GM12878 (cell line): ENCODE measurements around the gene HAPLN2. TPM values are rescaled to one million over a fixed set of nuclear protein-coding genes. Genes with fewer than 3 reads are reported as not detected.
"Not testable (repeated sequence)": the region's sequence is repeated elsewhere in the genome, so short reads cannot be mapped to it uniquely, and the experiment has no call there.

Experiments
- ATAC-seq: fragments of 200-7000 bp; cut with Tn5 transposase; 3 replicates; pipeline ENCODE4 v1.9.1; 2020; ENCODE audit warnings: mild to moderate bottlenecking, moderate library complexity
- BruUV-seq: library from RNA; stranded (reverse); fragments of 400-500 nt; replicated peaks from 2 replicates; lab custom pipeline; 2021; lab: Mats Ljungman, UMichigan
- CTCF ChIA-PET: fragments of 300-600 bp; sonication (Branson Sonifier 250); formaldehyde crosslinking; extraction: SDS; loops from one replicate; lab custom pipeline; 2021; ENCODE audit warnings: inconsistent platforms; lab: Yijun Ruan, JAX
- POLR2A ChIA-PET: fragments of 350-600 bp; formaldehyde crosslinking; extraction: SDS; loops from one replicate; lab custom pipeline; 2021; ENCODE audit warnings: inconsistent platforms; lab: Charles Lee
- RAD21 ChIA-PET: fragments of 300-600 bp; sonication (Branson Sonifier 250); formaldehyde crosslinking; loops from one replicate; lab custom pipeline; 2023; ENCODE audit warnings: antibody characterized with exemption; ENCODE audit not compliant: unreplicated experiment; lab: Charles Lee
- SMC1A ChIA-PET: fragments of 300-600 bp; sonication (Branson Sonifier 250); formaldehyde crosslinking; loops from one replicate; lab custom pipeline; 2023; ENCODE audit not compliant: unreplicated experiment, uncharacterized antibody; lab: Charles Lee
- DNase-seq: peaks from one replicate; pipeline ENCODE4 v3.0.0-alpha.2; 2011; ENCODE audit warnings: low read depth, low spot score
- FAIRE-seq: peaks from 3 replicates; lab custom pipeline; 2011; peaks lifted over from hg19 to GRCh38; lab: Jason Lieb, UNC
- H2AFZ ChIP-seq: 2 replicates; pipeline ENCODE4 v1.6.0; 2011; ENCODE audit warnings: low read depth, low read length, control low read depth; ENCODE audit not compliant: control insufficient read depth
- H3K27ac ChIP-seq: 2 replicates; pipeline ENCODE4 v1.5.1; 2011; ENCODE audit warnings: control low read depth; ENCODE audit not compliant: control insufficient read depth, insufficient read depth
- H3K27me3 ChIP-seq, 2 experiments: replicated peaks in 1 of 2; 2 replicates each; pipeline versions ENCODE4 v1.6.0 to v1.6.1; 2011; ENCODE audit warnings: low read length in 1 of 2; ENCODE audit not compliant: control insufficient read depth in 2 of 2, insufficient read depth in 2 of 2
- H3K36me3 ChIP-seq, 2 experiments: 2 replicates each; pipeline ENCODE4 v1.5.1; 2011; ENCODE audit warnings: low read length in 1 of 2; ENCODE audit not compliant: control insufficient read depth in 2 of 2, insufficient read depth in 2 of 2
- H3K4me1 ChIP-seq: 2 replicates; pipeline ENCODE4 v1.6.1; 2011; ENCODE audit warnings: mild to moderate bottlenecking, low read length, moderate library complexity, mixed read lengths; ENCODE audit not compliant: control insufficient read depth, insufficient read depth
- H3K4me2 ChIP-seq: 2 replicates; pipeline ENCODE4 v1.6.0; 2011; ENCODE audit warnings: control low read depth; ENCODE audit not compliant: control insufficient read depth, insufficient read depth
- H3K4me3 ChIP-seq: fragments of 200-600 bp; sonication (generic); 2 replicates; pipeline ENCODE4 v1.5.1; 2016
- H3K79me2 ChIP-seq: 2 replicates; pipeline ENCODE4 v1.6.0; 2011; ENCODE audit warnings: low read length; ENCODE audit not compliant: control insufficient read depth, insufficient read depth
- H3K9ac ChIP-seq: 2 replicates; pipeline ENCODE4 v1.8.0; 2011; ENCODE audit warnings: low read length, control low read depth, mixed read lengths; ENCODE audit not compliant: control insufficient read depth, insufficient read depth
- H3K9me3 ChIP-seq: replicated peaks from 3 replicates; pipeline ENCODE4 v1.5.1; 2011; ENCODE audit warnings: mild to moderate bottlenecking, low read length; ENCODE audit not compliant: control insufficient read depth, insufficient read depth
- H4K20me1 ChIP-seq: 2 replicates; pipeline ENCODE4 v1.6.0; 2011; ENCODE audit not compliant: control insufficient read depth, insufficient read depth
- EZH2 ChIP-seq: IDR thresholded peaks from 2 replicates; pipeline ENCODE4 v1.6.1; 2012; ENCODE audit warnings: low read depth, mild to moderate bottlenecking, control low read depth, inconsistent platforms, low read length, borderline replicate concordance; ENCODE audit not compliant: control insufficient read depth
- FOXM1 ChIP-seq: IDR thresholded peaks from 2 replicates; pipeline ENCODE4 v1.6.1; 2012; ENCODE audit warnings: low read depth, mild to moderate bottlenecking, inconsistent platforms, low read length, moderate library complexity
- JUND ChIP-seq: IDR thresholded peaks from 2 replicates; pipeline ENCODE4 v1.6.1; 2012; ENCODE audit warnings: low read depth, mild to moderate bottlenecking, low read length, improper control_type of control experiment, moderate library complexity
- MAX ChIP-seq: IDR thresholded peaks from 2 replicates; pipeline ENCODE4 v1.6.1; 2012; ENCODE audit warnings: low read depth, low read length, improper control_type of control experiment
- NFYA ChIP-seq: IDR thresholded peaks from 2 replicates; pipeline ENCODE4 v1.6.1; 2011; ENCODE audit warnings: low read depth, mild to moderate bottlenecking, low read length, improper control_type of control experiment, borderline replicate concordance
- ZNF207 ChIP-seq: fragments of 450-650 bp; IDR thresholded peaks from 2 replicates; pipeline ENCODE4 v1.6.1; 2014; ENCODE audit warnings: antibody characterized with exemption, mild to moderate bottlenecking, borderline replicate concordance
- WGBS: methylation state at CpG from one replicate; pipeline ENCODE4 v1.1.6; 2016; ENCODE audit warnings: low lambda C conversion rate; ENCODE audit not compliant: insufficient replicate concordance, insufficient coverage; ENCODE audit errors: missing lambda C conversion rate; 5-methylcytosine and 5-hydroxymethylcytosine counted together
- in situ Hi-C: fragments of 300-500 bp; cut with MboI; formaldehyde crosslinking; loops from 9 replicates; pipeline ENCODE4 v1.14.3; 2018; ENCODE audit warnings: mixed read lengths
- intact Hi-C: fragments of 100-400 bp; cut with micrococcal nuclease; formaldehyde crosslinking; loops from one replicate; pipeline ENCODE4 v1.14.2; 2022; ENCODE audit not compliant: unreplicated experiment
- polyA plus RNA-seq, 11 experiments: library from polyadenylated mRNA; depleted of rRNA in 4 of 11; unstranded in 6 of 11; stranded (reverse) in 5 of 11; fragments of >200 nt; fragmentation: Nextera tagmentation in 4 of 11; fragmentation: Illumina TruSeq in 1 of 11; extraction: Ambion mirVana in 4 of 11; extraction: Trizol in 1 of 11; gene quantifications; 1 replicate in 1 of 11; 2 replicates in 10 of 11; pipeline versions ENCODE4 v1.2.1 to v1.2.3, GENCODE V29; 2011 to 2016; ENCODE audit warnings: inconsistent platforms in 2 of 11, missing spikeins in 2 of 11, low read depth in 1 of 11
- total RNA-seq, 4 experiments: library from RNA; depleted of rRNA in 3 of 4; stranded (reverse); fragments of >200 nt in 3 of 4; fragmentation: Illumina TruSeq in 1 of 4; extraction: Trizol in 1 of 4; gene quantifications; 2 replicates each; pipeline versions ENCODE4 v1.2.1 to v1.2.3, GENCODE V29; 2013 to 2021

The HAPLN2 gene
- total and polyA plus RNA-seq, 10 of the 15 experiments (the other 5 are each of a cell fraction or from before 2014, with no cell fraction given), result 0.15 to 0.24 TPM; not detected in 8

- TF ChIP-seq ZNF207, result no peak
- TF ChIP-seq FOXM1, result no peak
Observed at GRCh38 chr1:156608981-156609380, 10.2 kb upstream of the HAPLN2 start (continued).

DNA sequence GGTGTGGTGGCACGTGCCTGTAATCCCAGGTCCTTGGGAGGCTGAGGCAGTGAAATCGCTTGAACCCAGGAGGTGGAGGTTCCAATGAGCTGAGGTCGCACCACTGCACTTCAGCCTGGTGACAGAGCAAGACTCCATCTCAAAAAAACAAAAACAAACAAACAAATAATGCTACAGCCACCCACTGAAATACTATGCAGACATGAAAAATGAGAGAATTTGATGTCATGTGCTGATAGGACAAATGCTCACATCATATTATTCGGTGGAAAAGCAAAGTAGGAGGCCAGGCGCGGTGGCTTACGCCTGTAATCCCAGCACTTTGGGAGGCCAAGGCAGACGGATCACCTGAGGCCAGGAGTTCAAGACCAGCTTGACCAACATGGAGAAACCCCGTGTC, 9.1 kb upstream of the HAPLN2 start:
- POLR2A ChIA-PET, in situ Hi-C loops, RAD21 ChIA-PET: not testable (repeated sequence)

GRCh38 chr1:156612666-156613065, 6.5 kb upstream of the HAPLN2 start:
- in situ Hi-C loops, result no loop called here
- DNase-seq, result no peak
- ATAC-seq, result no peak
- H3K36me3 ChIP-seq, result no peaks in the 10 kb centered on the region
- no peak overlapping the region for H3K4me3 ChIP-seq
- ChIA-PET SMC1A (interaction anchor here (0.8 to 3.2 kb wide), 4 partner anchors 10 to 227 kb away, joined by 3 to 11 read pairs (median 6); no protein-coding TSS in a partner anchor), POLR2A (interaction anchor here (0.6 to 1.2 kb wide), 3 partner anchors 22 to 170 kb away, joined by 3 read pairs; no protein-coding TSS in a partner anchor), CTCF (interaction anchor here (0.7 to 3.8 kb wide), 17 partner anchors 11 to 234 kb away, joined by 3 to 23 read pairs (median 4); partner anchors contain the start of gene GPATCH4), RAD21 (interaction anchor here (0.6 to 1.4 kb wide), 2 partner anchors 22 to 323 kb away, joined by 3 to 4 read pairs; no protein-coding TSS in a partner anchor)
- TF ChIP-seq EZH2, result no peak
- no peak for TF ChIP-seq JUND
- no peak for TF ChIP-seq NFYA
- no peak for TF ChIP-seq MAX
- H3K27ac ChIP-seq, result no peak overlapping the region
- no peaks in the 10 kb centered on the region for H3K79me2 ChIP-seq
- WGBS, result 73% methylated on average over 3 of the region's 3 CpGs
- no peak overlapping the region for H3K4me2 ChIP-seq
- H4K20me1 ChIP-seq, result no peaks in the 10 kb centered on the region
- FAIRE-seq, result no peak
- H3K9ac ChIP-seq, result no peak overlapping the region
- intact Hi-C loops, result no loop called here
- H2AFZ ChIP-seq, result no peak overlapping the region
- no peaks in the 10 kb centered on the region for H3K9me3 ChIP-seq
- H3K27me3 ChIP-seq, result peaks cover 0 to 3% of the 10 kb centered on the region in 2 experiments; a peak in 2 of 4 replicates
- 0 out of 2 replicates have a peak, but pooled peaks cover under 1% of the 10 kb centered on the region for H3K4me1 ChIP-seq
- no TSS peak for BruUV-seq

More for the DNA sequence above, 9.1 kb upstream of the HAPLN2 start:
- H3K9me3 ChIP-seq, H3K4me2 ChIP-seq, ATAC-seq, H3K27me3 ChIP-seq, BruUV-seq, H3K4me1 ChIP-seq, H3K36me3 ChIP-seq, DNase-seq, H4K20me1 ChIP-seq, H3K27ac ChIP-seq, H3K4me3 ChIP-seq, intact Hi-C loops, H2AFZ ChIP-seq, FAIRE-seq, H3K9ac ChIP-seq, H3K79me2 ChIP-seq: not testable (repeated sequence)
- ChIA-PET SMC1A (interaction anchor here (0.7 kb wide), 1 partner anchor 164 kb away, joined by 4 read pairs; no protein-coding TSS in a partner anchor), CTCF (interaction anchor here (0.7 to 3.6 kb wide), 6 partner anchors 28 to 225 kb away, joined by 3 to 12 read pairs (median 4); no protein-coding TSS in a partner anchor)
- WGBS, result 47% methylated on average over 9 of the region's 9 CpGs
